Tibial artery (tissue), 4 donors: ENCODE data around the gene ZBTB4.

ENCODE experiments used
- DNase-seq, 2 donors: peaks; one replicate each; pipeline ENCODE4 v3.0.0-alpha.2; 2019
- H3K27ac ChIP-seq, 2 donors: fragments of 200-600 bp; sonication (generic) in 1 of 2; 1 replicate in 1 of 2; 2 replicates in 1 of 2; pipeline ENCODE4 v1.5.1; 2018 to 2019; ENCODE audit warnings: mild to moderate bottlenecking in 1 of 2
- H3K27me3 ChIP-seq, 2 donors: fragments of 200-600 bp; sonication (generic) in 1 of 2; one replicate each; pipeline versions ENCODE4 v1.5.1 to v1.6.0; 2016 to 2019
- H3K36me3 ChIP-seq, 3 donors: fragments of 200-600 bp; sonication (generic) in 2 of 3; one replicate each; pipeline ENCODE4 v1.5.1; 2016 to 2019; ENCODE audit warnings: mild to moderate bottlenecking in 2 of 3
- H3K4me1 ChIP-seq, 4 donors: fragments of 200-600 bp; sonication (generic) in 2 of 4; 1 replicate in 3 of 4; 2 replicates in 1 of 4; pipeline ENCODE4 v1.5.1; 2016 to 2019
- H3K4me3 ChIP-seq, 2 donors: fragments of 200-600 bp; sonication (generic) in 1 of 2; 1 replicate in 1 of 2; 2 replicates in 1 of 2; pipeline ENCODE4 v1.5.1; 2018 to 2019; ENCODE audit warnings: mild to moderate bottlenecking in 2 of 2
- H3K9me3 ChIP-seq, 3 donors: fragments of 200-600 bp; sonication (generic) in 1 of 3; one replicate each; pipeline ENCODE4 v1.5.1; 2016 to 2019
- intact Hi-C: fragments of 100-400 bp; cut with DNase I; formaldehyde crosslinking; loops from one replicate; pipeline ENCODE4 v1.15.0; 2023; ENCODE audit warnings: low total_unique reads
- TF ChIP-seq, protein P1 (sequence below), 2 experiments: fragments of 200-600 bp in 1 of 2; fragments of 450-650 bp in 1 of 2; IDR thresholded peaks; one replicate each; pipeline ENCODE4 v1.5.1; 2017 to 2019; ENCODE audit warnings: antibody characterized with exemption in 2 of 2, mild to moderate bottlenecking in 1 of 2, moderate library complexity in 1 of 2

Gene ZBTB4

DNA sequence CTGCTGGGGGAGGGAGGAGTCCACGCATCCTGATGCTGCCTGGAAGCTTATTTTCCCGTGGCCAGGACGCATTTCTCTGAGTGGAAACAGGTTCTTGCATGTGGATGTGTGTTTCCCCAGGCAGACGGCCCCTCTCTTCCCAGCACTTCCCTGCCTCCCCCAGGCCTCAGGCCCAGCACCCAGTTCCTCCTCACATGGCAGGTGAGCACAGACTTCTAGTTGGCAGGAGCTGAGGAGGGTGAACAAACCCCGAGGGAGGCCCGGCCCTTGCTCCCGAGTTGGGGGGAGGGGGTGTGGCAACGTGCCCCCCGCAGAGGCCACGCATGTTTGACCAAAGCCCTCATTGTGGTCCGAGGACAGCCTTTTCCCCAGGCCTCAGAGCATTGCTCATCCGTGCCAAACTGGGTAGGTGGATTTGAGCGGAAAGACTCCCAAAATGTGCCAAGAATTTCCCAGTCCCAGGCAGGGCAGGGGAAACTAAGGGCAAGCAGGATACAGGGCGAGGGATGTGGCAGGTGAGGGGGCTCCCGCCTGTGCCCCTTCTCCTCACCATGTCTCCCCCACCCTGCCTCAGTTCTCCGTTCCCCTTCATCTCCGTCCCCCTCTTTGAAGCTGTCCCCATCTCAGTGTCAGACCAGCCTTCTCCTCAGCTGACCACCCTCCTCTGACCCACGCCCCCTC lies 60.8 kb downstream of the ZBTB4 start:
- peaks cover 0 to 40% (median 20%) of the 10 kb centered on the region in 3 donors for H3K36me3 ChIP-seq
- H3K27me3 ChIP-seq = peaks cover 0 to 9% of the 10 kb centered on the region in 2 donors
- no peaks in the 10 kb centered on the region for H3K4me1 ChIP-seq
- no peak for DNase-seq
- TF ChIP-seq, protein P1, sequence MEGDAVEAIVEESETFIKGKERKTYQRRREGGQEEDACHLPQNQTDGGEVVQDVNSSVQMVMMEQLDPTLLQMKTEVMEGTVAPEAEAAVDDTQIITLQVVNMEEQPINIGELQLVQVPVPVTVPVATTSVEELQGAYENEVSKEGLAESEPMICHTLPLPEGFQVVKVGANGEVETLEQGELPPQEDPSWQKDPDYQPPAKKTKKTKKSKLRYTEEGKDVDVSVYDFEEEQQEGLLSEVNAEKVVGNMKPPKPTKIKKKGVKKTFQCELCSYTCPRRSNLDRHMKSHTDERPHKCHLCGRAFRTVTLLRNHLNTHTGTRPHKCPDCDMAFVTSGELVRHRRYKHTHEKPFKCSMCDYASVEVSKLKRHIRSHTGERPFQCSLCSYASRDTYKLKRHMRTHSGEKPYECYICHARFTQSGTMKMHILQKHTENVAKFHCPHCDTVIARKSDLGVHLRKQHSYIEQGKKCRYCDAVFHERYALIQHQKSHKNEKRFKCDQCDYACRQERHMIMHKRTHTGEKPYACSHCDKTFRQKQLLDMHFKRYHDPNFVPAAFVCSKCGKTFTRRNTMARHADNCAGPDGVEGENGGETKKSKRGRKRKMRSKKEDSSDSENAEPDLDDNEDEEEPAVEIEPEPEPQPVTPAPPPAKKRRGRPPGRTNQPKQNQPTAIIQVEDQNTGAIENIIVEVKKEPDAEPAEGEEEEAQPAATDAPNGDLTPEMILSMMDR (IDR thresholded peaks at IDR 0.05) = no peak
- intact Hi-C loops = no loop called here
- H3K27ac ChIP-seq = no peak overlapping the region
- no peaks in the 10 kb centered on the region for H3K9me3 ChIP-seq
- H3K4me3 ChIP-seq = no peak overlapping the region

DNA sequence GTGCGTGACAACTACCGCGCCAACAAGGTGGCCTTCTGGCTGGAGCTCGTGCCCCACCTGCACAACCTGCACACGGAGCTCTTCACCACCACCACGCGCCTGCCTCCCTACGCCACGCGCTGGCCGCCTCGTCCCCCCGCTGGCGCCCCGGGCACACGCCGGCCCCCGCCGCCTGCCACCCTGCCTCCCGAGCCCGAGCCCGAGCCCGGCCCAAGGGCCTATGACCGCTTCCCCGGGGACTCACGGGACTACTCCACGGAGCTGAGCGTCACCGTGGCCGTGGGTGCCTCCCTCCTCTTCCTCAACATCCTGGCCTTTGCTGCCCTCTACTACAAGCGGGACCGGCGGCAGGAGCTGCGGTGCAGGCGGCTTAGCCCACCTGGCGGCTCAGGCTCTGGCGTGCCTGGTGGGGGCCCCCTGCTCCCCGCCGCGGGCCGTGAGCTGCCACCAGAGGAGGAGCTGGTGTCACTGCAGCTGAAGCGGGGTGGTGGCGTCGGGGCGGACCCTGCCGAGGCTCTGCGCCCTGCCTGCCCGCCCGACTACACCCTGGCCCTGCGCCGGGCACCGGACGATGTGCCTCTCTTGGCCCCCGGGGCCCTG lies 62.3 kb downstream of the ZBTB4 start:
- intact Hi-C loops = no loop called here
- H3K9me3 ChIP-seq = no peaks in the 10 kb centered on the region
- TF ChIP-seq, protein P1 (IDR thresholded peaks at IDR 0.05) = no peak

DNA sequence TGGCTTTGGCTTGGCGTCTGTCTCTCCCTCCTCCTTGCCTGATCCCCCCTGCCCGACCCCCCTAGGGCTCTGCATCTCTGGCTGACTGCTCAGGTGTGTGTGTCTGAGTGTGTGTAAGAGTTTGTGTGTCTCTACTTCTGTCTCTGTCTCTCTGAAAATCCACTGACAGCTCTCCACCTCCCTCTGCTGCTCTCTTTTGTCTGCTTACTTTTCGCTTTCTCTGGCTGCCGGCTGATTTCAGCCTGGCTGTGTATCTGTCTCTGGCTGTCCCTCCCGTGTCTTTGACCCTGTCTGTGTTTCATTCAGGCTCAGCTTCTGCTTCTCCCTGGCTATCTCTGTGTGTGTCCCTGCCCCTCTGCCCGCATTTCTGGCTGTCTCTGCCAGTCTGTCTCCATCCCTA lies 63.1 kb downstream of the ZBTB4 start:
- Histone ChIP-seq H3K9me3 (no peaks in the 10 kb centered on the region), H3K4me3 (no peak overlapping the region), H3K27me3 (peaks cover 0 to 9% of the 10 kb centered on the region in 2 donors), H3K4me1 (no peaks in the 10 kb centered on the region), H3K27ac (no peak overlapping the region), H3K36me3 (peaks cover 0 to 40% (median 20%) of the 10 kb centered on the region in 3 donors)
- intact Hi-C loops = no loop called here
- no peak for DNase-seq
- TF ChIP-seq, protein P1 (IDR thresholded peaks at IDR 0.05) = no peak

More for the DNA sequence above, 62.3 kb downstream of the ZBTB4 start:
- H3K27me3 ChIP-seq = peaks cover 0 to 9% of the 10 kb centered on the region in 2 donors
- no peak overlapping the region for H3K27ac ChIP-seq
- H3K4me3 ChIP-seq = no peak overlapping the region
- H3K36me3 ChIP-seq = peaks cover 0 to 40% (median 20%) of the 10 kb centered on the region in 3 donors
- no peak for DNase-seq
- no peaks in the 10 kb centered on the region for H3K4me1 ChIP-seq

DNA sequence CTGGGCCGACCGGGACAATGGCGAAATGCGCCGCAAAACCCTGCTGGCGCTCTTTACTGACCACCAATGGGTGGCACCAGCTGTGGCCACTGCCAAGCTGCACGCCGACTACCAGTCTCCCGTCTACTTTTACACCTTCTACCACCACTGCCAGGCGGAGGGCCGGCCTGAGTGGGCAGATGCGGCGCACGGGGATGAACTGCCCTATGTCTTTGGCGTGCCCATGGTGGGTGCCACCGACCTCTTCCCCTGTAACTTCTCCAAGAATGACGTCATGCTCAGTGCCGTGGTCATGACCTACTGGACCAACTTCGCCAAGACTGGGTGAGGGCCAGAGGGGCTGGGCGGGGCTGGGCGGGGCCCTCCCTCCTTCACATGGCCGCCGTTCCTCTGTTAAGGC lies 63.6 kb downstream of the ZBTB4 start:
- H3K4me3 ChIP-seq = no peak overlapping the region
- no peak overlapping the region for H3K27ac ChIP-seq
- H3K27me3 ChIP-seq = peaks cover 0 to 9% of the 10 kb centered on the region in 2 donors
- H3K9me3 ChIP-seq = no peaks in the 10 kb centered on the region
- no peak for DNase-seq
- TF ChIP-seq, protein P1 (IDR thresholded peaks at IDR 0.05) = no peak
- intact Hi-C loops = no loop called here
- no peaks in the 10 kb centered on the region for H3K4me1 ChIP-seq
- peaks cover 0 to 43% (median 20%) of the 10 kb centered on the region in 3 donors for H3K36me3 ChIP-seq

DNA sequence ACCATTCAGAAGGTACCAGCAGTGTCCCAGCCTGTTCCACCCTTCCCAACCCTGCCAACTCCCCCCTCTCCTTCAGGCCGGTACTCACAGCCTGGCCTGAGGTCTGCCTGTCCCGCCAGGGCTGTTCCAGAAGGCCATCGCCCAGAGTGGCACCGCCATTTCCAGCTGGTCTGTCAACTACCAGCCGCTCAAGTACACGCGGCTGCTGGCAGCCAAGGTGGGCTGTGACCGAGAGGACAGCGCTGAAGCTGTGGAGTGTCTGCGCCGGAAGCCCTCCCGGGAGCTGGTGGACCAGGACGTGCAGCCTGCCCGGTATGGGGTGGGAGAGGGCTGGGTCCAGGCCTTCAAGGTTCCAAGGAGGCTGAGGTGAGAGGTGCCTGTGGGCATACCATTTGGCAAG lies 64.6 kb downstream of the ZBTB4 start:
- Histone ChIP-seq H3K4me1 (no peaks in the 10 kb centered on the region), H3K4me3 (no peak overlapping the region), H3K36me3 (peaks cover under 1 to 52% (median 27%) of the 10 kb centered on the region in 3 donors), H3K9me3 (no peaks in the 10 kb centered on the region), H3K27me3 (peaks cover 0 to 5% of the 10 kb centered on the region in 2 donors), H3K27ac (no peak overlapping the region)
- no peak for DNase-seq
- intact Hi-C loops = no loop called here
- TF ChIP-seq, protein P1 (IDR thresholded peaks at IDR 0.05) = no peak
